MM.1S (cell line): ENCODE results near the gene SLC4A3.

Experiments used
- EZH2 ChIP-seq: fragments of 300-600 bp; sonication (generic); optimal IDR thresholded peaks from 2 replicates; pipeline ENCODE3; 2017; ENCODE audit warnings: low read depth, mild to moderate bottlenecking, antibody characterized with exemption, low read length, mixed read lengths
- EZH2phosphoT487 ChIP-seq: fragments of 300-600 bp; sonication (generic); IDR thresholded peaks from 2 replicates; pipeline ENCODE4 v1.6.1; 2018; ENCODE audit warnings: antibody characterized with exemption, low read length
- TF ChIP-seq, protein P1 (sequence below): fragments of 300-600 bp; sonication (generic); IDR thresholded peaks from 2 replicates; pipeline ENCODE4 v1.5.1; 2016; ENCODE audit warnings: antibody characterized with exemption, low read length, mixed read lengths

DNA sequence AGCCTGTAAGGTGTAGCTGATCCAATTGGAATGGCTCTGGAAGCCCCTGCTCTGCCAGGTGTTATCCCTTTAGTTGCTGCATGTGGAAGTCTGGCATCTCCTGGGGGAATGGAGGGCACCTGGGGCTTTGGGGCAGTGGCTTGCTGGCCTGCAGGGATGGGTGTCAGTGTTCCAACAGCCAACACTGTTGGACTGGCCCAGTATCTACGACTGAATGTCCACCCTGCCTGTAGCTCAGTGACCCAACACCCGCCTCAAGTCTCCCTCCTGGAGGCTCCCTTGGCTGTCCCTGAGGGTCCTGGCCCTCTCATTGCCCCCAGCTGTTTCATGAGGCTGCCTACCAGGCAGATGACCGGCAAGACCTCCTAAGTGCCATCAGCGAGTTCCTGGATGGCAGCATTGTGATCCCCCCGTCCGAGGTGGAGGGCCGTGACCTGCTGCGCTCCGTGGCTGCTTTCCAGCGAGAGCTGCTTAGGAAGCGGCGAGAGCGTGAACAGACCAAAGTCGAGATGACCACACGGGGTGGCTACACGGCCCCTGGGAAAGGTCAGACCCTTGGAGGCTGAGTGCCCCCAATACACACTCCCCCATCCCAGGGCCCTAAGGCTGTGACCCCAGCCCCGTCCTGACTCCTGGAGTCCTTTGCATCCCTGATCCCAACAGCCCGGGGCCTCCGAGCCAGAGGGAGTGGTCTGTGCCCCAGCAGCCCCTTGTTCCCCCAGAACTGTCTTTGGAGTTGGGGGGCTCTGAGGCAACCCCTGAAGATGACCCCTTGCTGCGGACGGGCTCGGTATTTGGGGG, 7.7 kb downstream of the SLC4A3 start:
- TF ChIP-seq, protein P1, sequence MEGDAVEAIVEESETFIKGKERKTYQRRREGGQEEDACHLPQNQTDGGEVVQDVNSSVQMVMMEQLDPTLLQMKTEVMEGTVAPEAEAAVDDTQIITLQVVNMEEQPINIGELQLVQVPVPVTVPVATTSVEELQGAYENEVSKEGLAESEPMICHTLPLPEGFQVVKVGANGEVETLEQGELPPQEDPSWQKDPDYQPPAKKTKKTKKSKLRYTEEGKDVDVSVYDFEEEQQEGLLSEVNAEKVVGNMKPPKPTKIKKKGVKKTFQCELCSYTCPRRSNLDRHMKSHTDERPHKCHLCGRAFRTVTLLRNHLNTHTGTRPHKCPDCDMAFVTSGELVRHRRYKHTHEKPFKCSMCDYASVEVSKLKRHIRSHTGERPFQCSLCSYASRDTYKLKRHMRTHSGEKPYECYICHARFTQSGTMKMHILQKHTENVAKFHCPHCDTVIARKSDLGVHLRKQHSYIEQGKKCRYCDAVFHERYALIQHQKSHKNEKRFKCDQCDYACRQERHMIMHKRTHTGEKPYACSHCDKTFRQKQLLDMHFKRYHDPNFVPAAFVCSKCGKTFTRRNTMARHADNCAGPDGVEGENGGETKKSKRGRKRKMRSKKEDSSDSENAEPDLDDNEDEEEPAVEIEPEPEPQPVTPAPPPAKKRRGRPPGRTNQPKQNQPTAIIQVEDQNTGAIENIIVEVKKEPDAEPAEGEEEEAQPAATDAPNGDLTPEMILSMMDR, result no peak
- TF ChIP-seq EZH2, result no peak
- no peak for TF ChIP-seq EZH2phosphoT487
